HL-60 (cell line): ENCODE data around the gene NDUFA8.

ENCODE experiments used
- DNase-seq, 2 experiments: peaks; one replicate each; pipeline ENCODE4 v3.0.0-alpha.2; 2010 to 2020; ENCODE audit warnings: low read depth in 1 of 2, low spot score in 1 of 2
- H3K27ac ChIP-seq: fragments of 250-450 bp; sonication (Bioruptor Pico); replicated peaks from 2 replicates; pipeline ENCODE4 v1.5.1; 2020; ENCODE audit warnings: mild to moderate bottlenecking, moderate library complexity
- H3K27me3 ChIP-seq: fragments of 250-450 bp; sonication (Bioruptor Pico); 2 replicates; pipeline ENCODE4 v1.5.1; 2021; ENCODE audit warnings: mild to moderate bottlenecking, moderate library complexity; ENCODE audit not compliant: insufficient read depth, poor library complexity, severe bottlenecking
- H3K4me3 ChIP-seq: replicated peaks from 2 replicates; pipeline ENCODE4 v1.5.1; 2011; ENCODE audit warnings: mild to moderate bottlenecking, control low read depth, low read length; ENCODE audit not compliant: insufficient read depth
- CTCF ChIP-seq: IDR thresholded peaks from one replicate; pipeline ENCODE4 v1.5.1; 2011; ENCODE audit warnings: low read length, control low read depth, inconsistent platforms; ENCODE audit not compliant: insufficient read depth
- GABPA ChIP-seq: IDR thresholded peaks from 2 replicates; pipeline ENCODE4 v1.6.1; 2012; ENCODE audit warnings: low read depth
- POLR2AphosphoS5 ChIP-seq: IDR thresholded peaks from 2 replicates; pipeline ENCODE4 v1.6.1; 2012; ENCODE audit warnings: low read depth
- REST ChIP-seq: IDR thresholded peaks from 2 replicates; pipeline ENCODE4 v1.6.1; 2012; ENCODE audit warnings: low read depth; ENCODE audit not compliant: insufficient replicate concordance
- SPI1 ChIP-seq: IDR thresholded peaks from 2 replicates; pipeline ENCODE4 v1.6.1; 2012; ENCODE audit warnings: low read depth, mild to moderate bottlenecking, borderline replicate concordance

The NDUFA8 gene

GRCh38 chr9:122192914-122193525 lies 33.4 kb upstream of the NDUFA8 start:
- H3K4me3 ChIP-seq: no peak overlapping the region
- no peak for DNase-seq
- no peak for TF ChIP-seq REST
- no peak for TF ChIP-seq SPI1
- TF ChIP-seq GABPA: no peak
- TF ChIP-seq POLR2AphosphoS5: no peak
- no peak for TF ChIP-seq CTCF
- H3K27me3 ChIP-seq: no peaks in the 10 kb centered on the region
- H3K27ac ChIP-seq: no peak overlapping the region

- TF ChIP-seq SPI1 (no peak), GABPA (no peak), POLR2AphosphoS5 (no peak), CTCF (no peak), REST (no peak)
- Histone ChIP-seq H3K27me3 (no peaks in the 10 kb centered on the region), H3K4me3 (no peak overlapping the region), H3K27ac (no peak overlapping the region)
- no peak for DNase-seq
Measured at GRCh38 chr9:122192261-122192875, 32.8 kb upstream of the NDUFA8 start.

- DNase-seq: no peak
- Histone ChIP-seq H3K27me3 (no peaks in the 10 kb centered on the region), H3K4me3 (no peak overlapping the region), H3K27ac (no peak overlapping the region)
- TF ChIP-seq CTCF (no peak), POLR2AphosphoS5 (no peak), SPI1 (no peak), REST (no peak), GABPA (no peak)
Measured at GRCh38 chr9:122191584-122191983, 32.0 kb upstream of the NDUFA8 start.
